Measurements from ENCODE around the gene SMAD6.
A peak's percentile ranks its signal among the peaks of the same experiment; 100 is the strongest.

Gene SMAD6

DNA sequence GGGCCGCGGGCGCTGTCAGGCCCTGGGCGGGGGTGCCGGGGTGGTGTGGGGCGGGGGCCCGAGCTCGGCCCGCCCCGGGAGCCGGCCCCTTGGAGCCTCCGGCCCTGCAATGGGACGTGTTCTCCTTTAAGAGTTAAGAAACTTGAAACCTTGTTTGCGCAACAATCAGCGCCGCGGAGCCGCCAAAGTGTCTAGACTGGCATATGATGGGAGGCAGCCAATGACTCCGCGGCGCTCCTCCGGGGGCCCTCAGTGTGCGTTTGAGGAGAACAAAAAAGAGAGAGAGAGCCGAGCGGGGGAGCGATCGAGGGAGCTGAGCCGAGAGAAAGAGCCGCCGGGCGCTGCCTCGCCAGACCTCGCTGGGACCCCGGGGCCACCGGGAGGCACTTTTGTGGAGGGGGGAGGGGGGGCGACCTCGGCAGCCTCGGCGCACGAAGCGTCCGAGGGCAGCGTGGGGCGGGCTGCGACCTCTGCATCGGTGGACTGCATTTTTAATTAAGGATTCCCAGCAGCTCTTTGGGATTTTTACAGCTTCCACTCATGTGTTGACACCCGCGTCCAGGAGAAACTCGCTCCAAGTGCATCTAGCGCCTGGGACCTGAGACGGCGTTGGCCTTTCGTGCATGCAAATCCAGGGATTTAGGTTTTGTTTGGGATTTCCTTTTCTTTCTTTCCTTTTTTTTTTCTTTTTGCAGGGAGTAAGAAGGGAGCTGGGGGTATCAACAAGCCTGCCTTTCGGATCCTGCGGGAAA is at the start of gene SMAD6:
Gene SMAD6 (plus strand): TSS at position 202 of the 752 bp plus-strand sequence. CDS start 1,023 bp downstream, outside the sequence.
- H3K4me1 Mint-ChIP-seq (ENCODE audit: low read depth): peaks cover 20% of the 10 kb centered on the region
- peak; percentile 80 for DNase-seq
- peak within 1 kb of the TSS; percentile 82 for H3K4me3 Mint-ChIP-seq
- H3K27me3 Mint-ChIP-seq: peaks cover 31% of the 10 kb centered on the region
- no peaks in the 10 kb centered on the region for H3K9me3 Mint-ChIP-seq
- peak within 1 kb of the TSS; percentile 80 for H3K27ac Mint-ChIP-seq
- H3K36me3 Mint-ChIP-seq (ENCODE audit: low read depth): no peaks in the 10 kb centered on the region

DNA sequence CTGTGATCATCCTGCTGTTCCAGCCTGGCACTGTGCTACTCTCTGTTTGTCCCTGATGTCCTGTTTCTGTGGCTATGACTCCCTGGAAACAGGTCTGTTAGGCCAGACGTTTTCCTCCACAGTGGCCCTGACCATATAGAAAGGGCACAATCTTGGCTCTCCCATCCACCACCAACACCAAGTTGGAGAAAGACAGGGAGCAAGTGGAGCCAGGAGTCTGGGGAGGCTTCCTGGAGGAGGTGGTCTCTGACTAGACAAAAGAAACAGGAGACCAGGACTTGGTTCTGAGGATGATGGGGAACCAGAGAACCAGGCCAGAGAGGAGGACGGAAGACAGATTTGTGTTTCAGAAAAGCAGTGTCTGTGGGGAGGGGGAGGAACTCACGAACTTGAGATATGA is 49.2 kb upstream of the SMAD6 start:
- no peak overlapping the region for H3K27ac Mint-ChIP-seq
- no peaks in the 10 kb centered on the region for H3K4me1 Mint-ChIP-seq (ENCODE audit: low read depth)
- no peak for DNase-seq
- H3K4me3 Mint-ChIP-seq: no peak overlapping the region
- H3K27me3 Mint-ChIP-seq: no peaks in the 10 kb centered on the region
- H3K36me3 Mint-ChIP-seq (ENCODE audit: low read depth): no peaks in the 10 kb centered on the region
- no peaks in the 10 kb centered on the region for H3K9me3 Mint-ChIP-seq

- DNase-seq: no peak
- Mint-ChIP-seq H3K27me3 (no peaks in the 10 kb centered on the region), H3K4me1 (ENCODE audit: low read depth) (no peaks in the 10 kb centered on the region)
These were observed 48.6 kb upstream of the SMAD6 start for GRCh38 chr15:66653398-66653797.

GRCh38 chr15:66653852-66654251 is 48.2 kb upstream of the SMAD6 start:
- H3K4me3 Mint-ChIP-seq: no peak overlapping the region
- H3K27ac Mint-ChIP-seq: no peak overlapping the region
- H3K4me1 Mint-ChIP-seq (ENCODE audit: low read depth): no peaks in the 10 kb centered on the region
- DNase-seq: no peak
- H3K36me3 Mint-ChIP-seq (ENCODE audit: low read depth): no peaks in the 10 kb centered on the region
- H3K9me3 Mint-ChIP-seq: no peaks in the 10 kb centered on the region
- H3K27me3 Mint-ChIP-seq: no peaks in the 10 kb centered on the region

More at GRCh38 chr15:66653398-66653797, 48.6 kb upstream of the SMAD6 start:
- Mint-ChIP-seq H3K9me3 (no peaks in the 10 kb centered on the region), H3K27ac (no peak overlapping the region), H3K4me3 (no peak overlapping the region), H3K36me3 (ENCODE audit: low read depth) (no peaks in the 10 kb centered on the region)

GRCh38 chr15:66654361-66654738 is 47.7 kb upstream of the SMAD6 start:
- no peak for DNase-seq
- no peaks in the 10 kb centered on the region for H3K9me3 Mint-ChIP-seq
- H3K36me3 Mint-ChIP-seq (ENCODE audit: low read depth): no peaks in the 10 kb centered on the region
- no peaks in the 10 kb centered on the region for H3K27me3 Mint-ChIP-seq
- no peak overlapping the region for H3K27ac Mint-ChIP-seq
- H3K4me1 Mint-ChIP-seq (ENCODE audit: low read depth): no peaks in the 10 kb centered on the region
- H3K4me3 Mint-ChIP-seq: no peak overlapping the region

DNA sequence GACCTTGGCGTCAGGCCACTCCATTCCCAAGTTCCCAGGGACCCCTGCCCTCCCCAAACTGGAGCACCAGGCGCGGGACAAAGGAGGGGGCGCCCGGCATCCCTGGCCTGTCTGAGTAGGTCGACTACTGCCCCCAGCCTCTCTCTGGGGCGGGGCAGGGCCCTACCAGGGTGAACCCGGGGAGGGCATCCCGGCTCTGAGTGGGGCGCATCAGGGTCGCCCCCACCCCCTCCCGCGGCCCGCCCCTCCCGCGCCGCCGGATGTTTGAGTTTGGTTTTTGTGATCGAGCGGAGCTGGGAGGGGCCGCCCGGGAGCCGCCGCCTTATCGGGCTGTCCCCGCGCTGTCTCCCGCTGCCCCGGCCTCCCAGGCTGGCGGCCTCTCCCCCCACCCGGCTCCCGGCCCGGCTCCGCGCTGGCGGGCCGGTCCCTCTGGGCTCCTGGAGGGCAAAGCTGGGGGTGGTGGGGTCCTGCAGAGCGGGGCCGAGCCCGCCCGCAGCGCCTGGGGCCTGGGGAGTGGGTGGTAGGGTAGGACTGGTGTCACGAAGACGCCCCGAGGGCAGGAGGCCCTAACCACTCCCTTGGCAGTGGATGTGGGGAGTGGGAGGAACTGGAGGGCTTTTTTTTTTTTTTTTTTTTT is 47.2 kb upstream of the SMAD6 start:
- no peak for DNase-seq
- Mint-ChIP-seq H3K36me3 (ENCODE audit: low read depth) (no peaks in the 10 kb centered on the region), H3K4me3 (no peak overlapping the region), H3K4me1 (ENCODE audit: low read depth) (no peaks in the 10 kb centered on the region), H3K27ac (no peak overlapping the region), H3K27me3 (no peaks in the 10 kb centered on the region), H3K9me3 (no peaks in the 10 kb centered on the region)

DNA sequence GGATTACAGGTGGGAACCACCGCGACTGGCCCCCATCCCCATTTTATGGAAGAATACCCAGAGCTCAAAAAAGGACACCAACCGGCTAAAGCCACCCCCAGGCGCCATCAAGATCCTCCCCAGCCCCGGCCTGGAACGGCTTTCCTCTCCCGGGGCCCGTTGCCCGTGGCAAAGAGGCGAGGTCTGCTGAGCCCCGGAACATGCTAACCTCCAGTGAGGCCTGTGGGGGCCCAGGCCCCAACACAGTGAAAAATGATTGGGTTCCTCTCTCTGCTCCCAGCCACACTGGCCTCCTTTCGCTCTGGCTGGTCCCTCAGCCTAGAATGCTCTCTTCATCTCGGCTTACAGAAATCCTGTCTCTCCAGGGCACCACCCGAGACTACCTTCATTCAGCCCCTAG is 46.5 kb upstream of the SMAD6 start:
- no peak overlapping the region for H3K4me3 Mint-ChIP-seq
- H3K36me3 Mint-ChIP-seq (ENCODE audit: low read depth): no peaks in the 10 kb centered on the region
- DNase-seq: no peak
- H3K4me1 Mint-ChIP-seq (ENCODE audit: low read depth): no peaks in the 10 kb centered on the region
- H3K9me3 Mint-ChIP-seq: no peaks in the 10 kb centered on the region
- H3K27ac Mint-ChIP-seq: no peak overlapping the region
- no peaks in the 10 kb centered on the region for H3K27me3 Mint-ChIP-seq

- Mint-ChIP-seq H3K4me3 (no peak overlapping the region), H3K27ac (no peak overlapping the region), H3K4me1 (ENCODE audit: low read depth) (no peaks in the 10 kb centered on the region), H3K36me3 (ENCODE audit: low read depth) (no peaks in the 10 kb centered on the region), H3K27me3 (no peaks in the 10 kb centered on the region), H3K9me3 (no peaks in the 10 kb centered on the region)
- DNase-seq: no peak
These were observed 46.0 kb upstream of the SMAD6 start for GRCh38 chr15:66655997-66656396.

GRCh38 chr15:66657185-66658020 is 44.6 kb upstream of the SMAD6 start:
- no peak overlapping the region for H3K27ac Mint-ChIP-seq
- H3K4me3 Mint-ChIP-seq: no peak overlapping the region
- DNase-seq: no peak
- no peaks in the 10 kb centered on the region for H3K27me3 Mint-ChIP-seq
- H3K4me1 Mint-ChIP-seq (ENCODE audit: low read depth): no peaks in the 10 kb centered on the region
- no peaks in the 10 kb centered on the region for H3K36me3 Mint-ChIP-seq (ENCODE audit: low read depth)
- no peaks in the 10 kb centered on the region for H3K9me3 Mint-ChIP-seq

GRCh38 chr15:66658044-66658443 is 44.0 kb upstream of the SMAD6 start:
- Mint-ChIP-seq H3K36me3 (ENCODE audit: low read depth) (no peaks in the 10 kb centered on the region), H3K9me3 (no peaks in the 10 kb centered on the region), H3K4me3 (no peak overlapping the region), H3K27me3 (no peaks in the 10 kb centered on the region), H3K27ac (no peak overlapping the region), H3K4me1 (ENCODE audit: low read depth) (no peaks in the 10 kb centered on the region)
- DNase-seq: no peak

DNA sequence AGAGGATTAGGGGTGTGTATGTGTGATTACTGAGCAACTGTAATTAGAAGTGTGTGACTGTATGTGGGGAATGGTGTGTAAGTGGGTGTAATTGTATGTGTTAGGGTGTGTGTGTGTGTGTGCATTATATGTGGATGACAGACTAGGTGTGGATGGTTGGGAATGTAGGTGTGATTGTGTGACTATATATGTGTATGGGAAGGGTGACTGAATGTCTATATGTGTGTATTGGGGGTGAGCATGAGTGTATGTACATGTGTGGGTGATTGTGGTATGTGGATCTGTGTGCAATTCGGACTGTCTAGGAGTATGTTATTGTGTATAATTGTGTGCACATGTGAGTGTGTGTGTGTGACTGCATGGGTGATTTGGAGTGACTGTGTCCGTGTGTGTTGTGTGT is 43.2 kb upstream of the SMAD6 start:
- no peak overlapping the region for H3K4me3 Mint-ChIP-seq
- no peak for DNase-seq
- H3K27me3 Mint-ChIP-seq: no peaks in the 10 kb centered on the region
- no peak overlapping the region for H3K27ac Mint-ChIP-seq
- H3K4me1 Mint-ChIP-seq (ENCODE audit: low read depth): no peaks in the 10 kb centered on the region
- no peaks in the 10 kb centered on the region for H3K9me3 Mint-ChIP-seq
- H3K36me3 Mint-ChIP-seq (ENCODE audit: low read depth): no peaks in the 10 kb centered on the region

DNA sequence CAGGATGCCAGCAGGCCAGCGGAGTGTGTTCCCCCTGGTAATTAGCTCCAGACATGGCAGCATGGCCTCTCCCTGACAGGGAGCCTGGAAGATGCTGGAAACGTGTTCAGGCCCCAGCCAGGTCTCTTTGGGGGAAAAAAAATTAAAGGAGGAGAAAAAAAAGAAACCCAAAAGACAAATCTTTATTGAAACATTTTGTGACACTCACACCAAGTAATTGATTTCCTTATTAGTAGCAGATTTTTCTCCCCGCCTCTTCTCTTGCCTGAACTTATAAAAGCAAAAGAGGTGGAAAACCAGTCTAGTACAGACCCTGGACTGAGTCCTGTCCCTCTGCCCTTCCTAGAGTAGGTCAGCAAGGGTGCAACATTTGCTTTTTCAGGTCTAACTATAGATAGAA is 42.7 kb upstream of the SMAD6 start:
- H3K9me3 Mint-ChIP-seq: no peaks in the 10 kb centered on the region
- no peaks in the 10 kb centered on the region for H3K27me3 Mint-ChIP-seq
- H3K27ac Mint-ChIP-seq: no peak overlapping the region
- no peaks in the 10 kb centered on the region for H3K4me1 Mint-ChIP-seq (ENCODE audit: low read depth)
- DNase-seq: no peak
- no peaks in the 10 kb centered on the region for H3K36me3 Mint-ChIP-seq (ENCODE audit: low read depth)
- no peak overlapping the region for H3K4me3 Mint-ChIP-seq

- no peaks in the 10 kb centered on the region for H3K36me3 Mint-ChIP-seq (ENCODE audit: low read depth)
- no peak overlapping the region for H3K4me3 Mint-ChIP-seq
- no peak overlapping the region for H3K27ac Mint-ChIP-seq
- no peak for DNase-seq
- H3K27me3 Mint-ChIP-seq: no peaks in the 10 kb centered on the region
- no peaks in the 10 kb centered on the region for H3K4me1 Mint-ChIP-seq (ENCODE audit: low read depth)
- H3K9me3 Mint-ChIP-seq: no peaks in the 10 kb centered on the region
These were observed 40.5 kb upstream of the SMAD6 start for GRCh38 chr15:66661432-66662096.

DNA sequence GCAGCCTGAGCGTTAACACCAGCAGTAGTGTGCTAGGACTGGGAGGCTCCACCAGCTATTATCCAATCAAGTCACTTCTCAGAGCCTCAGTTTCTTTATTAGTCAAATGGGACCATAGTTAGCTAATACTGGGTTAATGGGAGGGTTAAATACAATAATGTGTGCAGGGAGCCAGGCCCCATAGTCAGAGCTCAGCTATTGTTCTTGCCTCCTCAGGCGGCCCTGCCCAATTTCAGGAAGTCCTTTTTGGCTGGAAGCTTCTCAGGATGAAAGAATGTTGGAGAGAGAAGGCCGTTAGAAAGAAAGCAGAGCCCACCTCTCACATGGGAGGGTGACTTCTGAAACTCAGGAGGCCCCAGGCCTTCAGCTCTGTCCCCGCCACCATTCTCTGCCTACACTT is 39.5 kb upstream of the SMAD6 start:
- no peaks in the 10 kb centered on the region for H3K4me1 Mint-ChIP-seq (ENCODE audit: low read depth)
- H3K4me3 Mint-ChIP-seq: no peak overlapping the region
- no peaks in the 10 kb centered on the region for H3K9me3 Mint-ChIP-seq
- no peak for DNase-seq
- no peaks in the 10 kb centered on the region for H3K36me3 Mint-ChIP-seq (ENCODE audit: low read depth)
- H3K27me3 Mint-ChIP-seq: no peaks in the 10 kb centered on the region
- H3K27ac Mint-ChIP-seq: no peak overlapping the region

Measured in activated T-cell treated with anti-CD3 and anti-CD28 coated beads, Interleukin-2, amount 50 U/mL, for 24 hours (primary cell).